Gastrocnemius medialis (tissue), 4 donors: ENCODE data around the gene ADAMTSL1. TPM values are rescaled to one million over a fixed set of nuclear protein-coding genes. Genes with fewer than 3 reads are reported as not detected.

ENCODE experiments used
- ATAC-seq, 2 donors: fragments of 150-250 bp; one replicate each; pipeline ENCODE4 v1.9.1; 2016
- DNase-seq, 2 donors: peaks; one replicate each; pipeline ENCODE4 v3.0.0-alpha.2; 2019
- H3K27ac ChIP-seq, 4 donors: fragments of 200-600 bp; sonication (generic); 1 replicate in 1 of 4; 2 replicates in 3 of 4; pipeline ENCODE4 v1.5.1; 2016 to 2018; ENCODE audit warnings: mild to moderate bottlenecking in 2 of 4, moderate library complexity in 1 of 4
- H3K27me3 ChIP-seq, 3 donors: fragments of 200-600 bp; sonication (generic) in 2 of 3; 1 replicate in 1 of 3; 2 replicates in 2 of 3; pipeline versions ENCODE4 v1.5.1 to v1.6.0; 2016 to 2019; ENCODE audit warnings: mild to moderate bottlenecking in 1 of 3, moderate library complexity in 1 of 3
- H3K36me3 ChIP-seq, 2 donors: fragments of 200-600 bp; sonication (generic) in 1 of 2; one replicate each; pipeline ENCODE4 v1.5.1; 2017 to 2018
- H3K4me1 ChIP-seq, 2 donors: fragments of 200-600 bp; sonication (generic) in 1 of 2; one replicate each; pipeline ENCODE4 v1.5.1; 2016 to 2017; ENCODE audit warnings: mild to moderate bottlenecking in 2 of 2
- H3K4me3 ChIP-seq, 4 donors: fragments of 200-600 bp; sonication (generic) in 3 of 4; 1 replicate in 1 of 4; 2 replicates in 3 of 4; pipeline ENCODE4 v1.5.1; 2016 to 2019; ENCODE audit warnings: mild to moderate bottlenecking in 2 of 4
- H3K9me3 ChIP-seq, 3 donors: fragments of 200-600 bp; sonication (generic) in 2 of 3; 1 replicate in 1 of 3; 2 replicates in 2 of 3; pipeline ENCODE4 v1.5.1; 2016 to 2019
- POLR2A ChIP-seq, 2 donors: fragments of 450-650 bp; IDR thresholded peaks; one replicate each; pipeline ENCODE4 v1.6.1; 2017; ENCODE audit warnings: antibody characterized with exemption in 2 of 2, mild to moderate bottlenecking in 2 of 2, moderate library complexity in 2 of 2
- in situ Hi-C, 4 donors: fragments of 200-750 bp; cut with MboI; loops; one replicate each; pipeline versions ENCODE4 v1.15.0 to v1.8.0; 2017; ENCODE audit warnings: low sequenced_read_pairs in 4 of 4
- intact Hi-C: fragments of 100-400 bp; cut with DNase I; formaldehyde crosslinking; loops from one replicate; pipeline ENCODE4 v1.15.1; 2023; ENCODE audit warnings: low total_unique reads
- microRNA-seq, 2 donors: library from miRNA; unstranded; fragments of <30 nt; microRNA quantifications; one replicate each; pipeline ENCODE4, GENCODE V29; 2016; ENCODE audit warnings: borderline replicate concordance in 2 of 2
- total RNA-seq, 4 donors: library from RNA; depleted of rRNA; stranded (reverse); fragments of >200 nt; gene quantifications; one replicate each; pipeline versions ENCODE4 v1.1.0 to v1.2.3, GENCODE V29; 2016
- TF ChIP-seq, protein P1 (sequence below), 5 experiments: fragments of 450-650 bp in 3 of 5; fragments of 200-600 bp in 2 of 5; sonication (generic) in 2 of 5; IDR thresholded peaks in 4 of 5; conservative IDR thresholded peaks in 1 of 5; 1 replicate in 4 of 5; 2 replicates in 1 of 5; pipeline ENCODE4 v1.5.1; 2016 to 2019; ENCODE audit warnings: antibody characterized with exemption in 5 of 5, mild to moderate bottlenecking in 3 of 5, moderate library complexity in 3 of 5

ADAMTSL1 gene
- total RNA-seq, 4 donors from 2014 or later: 0.05 to 0.58 (median 0.28) TPM

DNA sequence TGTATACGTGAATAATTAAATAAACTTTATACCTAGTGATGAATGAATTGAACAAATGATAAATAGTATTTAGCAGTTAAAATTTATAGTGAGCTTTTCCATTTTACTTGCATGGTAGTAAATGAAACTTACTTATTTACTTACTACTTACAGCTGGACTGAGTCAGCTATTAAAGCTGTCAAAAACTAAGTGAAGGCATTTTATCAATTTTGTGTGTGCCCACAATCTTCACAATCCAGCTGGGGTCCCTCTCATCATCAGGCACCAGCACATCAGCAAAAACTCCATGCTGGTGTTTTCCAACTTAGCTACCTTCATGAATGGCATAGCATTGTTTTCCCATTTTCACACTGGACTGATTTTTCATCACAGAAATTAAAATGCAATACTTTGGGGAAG lies 478.0 kb downstream of the ADAMTSL1 start:
- ATAC-seq (no peak), DNase-seq (no peak)
- in situ Hi-C loops: no loop called here
- Histone ChIP-seq H3K4me1 (no peaks in the 10 kb centered on the region), H3K27me3 (no peaks in the 10 kb centered on the region), H3K9me3 (no peaks in the 10 kb centered on the region), H3K36me3 (no peaks in the 10 kb centered on the region), H3K4me3 (no peak overlapping the region), H3K27ac (no peak overlapping the region)
- intact Hi-C loops: no loop called here
- TF ChIP-seq, protein P1, sequence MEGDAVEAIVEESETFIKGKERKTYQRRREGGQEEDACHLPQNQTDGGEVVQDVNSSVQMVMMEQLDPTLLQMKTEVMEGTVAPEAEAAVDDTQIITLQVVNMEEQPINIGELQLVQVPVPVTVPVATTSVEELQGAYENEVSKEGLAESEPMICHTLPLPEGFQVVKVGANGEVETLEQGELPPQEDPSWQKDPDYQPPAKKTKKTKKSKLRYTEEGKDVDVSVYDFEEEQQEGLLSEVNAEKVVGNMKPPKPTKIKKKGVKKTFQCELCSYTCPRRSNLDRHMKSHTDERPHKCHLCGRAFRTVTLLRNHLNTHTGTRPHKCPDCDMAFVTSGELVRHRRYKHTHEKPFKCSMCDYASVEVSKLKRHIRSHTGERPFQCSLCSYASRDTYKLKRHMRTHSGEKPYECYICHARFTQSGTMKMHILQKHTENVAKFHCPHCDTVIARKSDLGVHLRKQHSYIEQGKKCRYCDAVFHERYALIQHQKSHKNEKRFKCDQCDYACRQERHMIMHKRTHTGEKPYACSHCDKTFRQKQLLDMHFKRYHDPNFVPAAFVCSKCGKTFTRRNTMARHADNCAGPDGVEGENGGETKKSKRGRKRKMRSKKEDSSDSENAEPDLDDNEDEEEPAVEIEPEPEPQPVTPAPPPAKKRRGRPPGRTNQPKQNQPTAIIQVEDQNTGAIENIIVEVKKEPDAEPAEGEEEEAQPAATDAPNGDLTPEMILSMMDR (IDR thresholded peaks at IDR 0.05 in 4 of 5, conservative IDR thresholded peaks at IDR 0.05 in 1 of 5): no peak
- TF ChIP-seq POLR2A (IDR thresholded peaks at IDR 0.05): no peak

DNA sequence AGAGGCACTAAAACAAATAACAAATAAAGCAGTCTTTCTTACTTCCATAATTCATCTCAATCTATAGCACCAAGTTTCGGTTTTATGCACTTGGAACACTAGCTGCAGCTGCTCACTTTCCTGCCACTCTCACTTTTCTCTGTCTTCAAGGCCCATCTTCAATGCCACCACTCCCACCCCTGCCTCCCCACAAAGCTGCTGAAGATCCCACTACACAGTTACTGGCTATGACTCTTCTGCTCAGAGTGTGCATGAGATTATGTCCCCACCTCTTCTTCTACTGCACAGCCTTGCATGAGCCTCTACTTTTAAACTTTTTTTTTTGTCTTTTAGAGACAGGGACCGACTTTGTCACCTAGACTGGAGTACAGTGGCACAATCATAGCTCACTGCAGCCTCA lies 481.7 kb downstream of the ADAMTSL1 start:
- in situ Hi-C loops (no loop called here), intact Hi-C loops (no loop called here)
- ATAC-seq: no peak
- Histone ChIP-seq H3K9me3 (no peaks in the 10 kb centered on the region), H3K27ac (no peak overlapping the region), H3K27me3 (no peaks in the 10 kb centered on the region), H3K4me3 (no peak overlapping the region), H3K36me3 (no peaks in the 10 kb centered on the region), H3K4me1 (no peaks in the 10 kb centered on the region)
- DNase-seq: no peak
- TF ChIP-seq, protein P1 (IDR thresholded peaks at IDR 0.05 in 4 of 5, conservative IDR thresholded peaks at IDR 0.05 in 1 of 5): no peak

Small RNA genes within 50 kb of the gene (microRNA-seq; reads per million reads assigned to microRNA genes)
- 0 reads per million in 2 donors for gene MIR3152
